ENCODE results near the gene AGBL3.

GRCh38 chr7:134988161-134988560 lies 1.9 kb downstream of the AGBL3 start:
- TF ChIP-seq CTCF (IDR thresholded peaks at IDR 0.05) = no peak
- no peak for TF ChIP-seq KDM5A (IDR thresholded peaks at IDR 0.05)
- TF ChIP-seq NR3C1 (IDR thresholded peaks at IDR 0.05) = no peak
- TF ChIP-seq SMC3 (IDR thresholded peaks at IDR 0.05) = no peak
- TF ChIP-seq REST (IDR thresholded peaks at IDR 0.05) = no peak
- no peak for TF ChIP-seq ZSCAN20 (CRISPR knock-in tag; IDR thresholded peaks at IDR 0.05)
- no peak for TF ChIP-seq EP300 (IDR thresholded peaks at IDR 0.05)
- TF ChIP-seq POLR2A (IDR thresholded peaks at IDR 0.05; ENCODE audit: low read length) = no peak
